H1 (cell line): ENCODE measurements around the gene MAP7D1. TPM values are rescaled to one million over a fixed set of nuclear protein-coding genes. Genes with fewer than 3 reads are reported as not detected.

ENCODE experiments used
- CTCF ChIA-PET: fragments of 300-600 bp; sonication (Branson Sonifier 250); formaldehyde crosslinking; loops from one replicate; lab custom pipeline; 2021; ENCODE audit not compliant: partially characterized antibody; lab: Charles Lee
- POLR2A ChIA-PET: fragments of 300-600 bp; sonication (Branson Sonifier 250); formaldehyde crosslinking; loops from one replicate; lab custom pipeline; 2021; ENCODE audit warnings: inconsistent platforms; ENCODE audit not compliant: partially characterized antibody; lab: Charles Lee
- DNase-seq, 2 experiments: peaks; one replicate each; pipeline versions ENCODE4 v3.0.0 to v3.0.0-alpha.2; 2010 to 2022; ENCODE audit warnings: low spot score in 2 of 2, low read depth in 1 of 2, mixed read lengths in 1 of 2
- FAIRE-seq: peaks from 2 replicates; lab custom pipeline; 2011; peaks lifted over from hg19 to GRCh38; lab: Jason Lieb, UNC
- H2AFZ ChIP-seq: 2 replicates; pipeline ENCODE4 v1.8.1; 2012; ENCODE audit warnings: low read length, inconsistent platforms
- H2AK5ac ChIP-seq: 2 replicates; pipeline ENCODE4 v1.6.1; 2013; ENCODE audit warnings: low read depth, low read length
- H2BK120ac ChIP-seq: replicated peaks from 2 replicates; pipeline ENCODE3; 2013; ENCODE audit warnings: low read depth, low read length, inconsistent platforms
- H2BK12ac ChIP-seq: 2 replicates; pipeline ENCODE4 v1.6.1; 2013; ENCODE audit warnings: low read depth, low read length
- H2BK15ac ChIP-seq: 2 replicates; pipeline ENCODE4 v1.6.1; 2013; ENCODE audit warnings: low read length
- H2BK20ac ChIP-seq: 2 replicates; pipeline ENCODE4 v1.6.1; 2013; ENCODE audit warnings: low read length
- H2BK5ac ChIP-seq: 2 replicates; pipeline ENCODE4 v1.6.1; 2013; ENCODE audit warnings: low read depth, low read length
- H3K14ac ChIP-seq: 2 replicates; pipeline ENCODE4 v1.6.1; 2013; ENCODE audit warnings: inconsistent platforms; ENCODE audit not compliant: insufficient read length
- H3K18ac ChIP-seq: 2 replicates; pipeline ENCODE4 v1.6.1; 2013; ENCODE audit warnings: low read length; ENCODE audit errors: extremely low read depth
- H3K23ac ChIP-seq: 2 replicates; pipeline ENCODE4 v1.6.1; 2013; ENCODE audit warnings: inconsistent platforms; ENCODE audit not compliant: insufficient read length
- H3K23me2 ChIP-seq: 2 replicates; pipeline ENCODE4 v1.6.1; 2013; ENCODE audit warnings: low read depth, low read length
- H3K27ac ChIP-seq: 2 replicates; pipeline ENCODE4 v1.6.1; 2011; ENCODE audit warnings: low read depth, low read length, inconsistent platforms
- H3K27me3 ChIP-seq, 4 experiments: replicated peaks in 1 of 4; 1 replicate in 1 of 4; 2 replicates in 3 of 4; pipeline versions ENCODE4 v1.6.1 to v1.8.1; 2011 to 2013; ENCODE audit warnings: low read length in 3 of 4, mild to moderate bottlenecking in 3 of 4, inconsistent platforms in 2 of 4, mixed read lengths in 2 of 4, moderate library complexity in 1 of 4; ENCODE audit not compliant: control insufficient read depth in 3 of 4, insufficient read depth in 3 of 4; ENCODE audit errors: extremely low read depth in 1 of 4
- H3K36me3 ChIP-seq, 4 experiments: 2 replicates each; pipeline versions ENCODE4 v1.6.1 to v1.8.1; 2011 to 2013; ENCODE audit warnings: mild to moderate bottlenecking in 4 of 4, low read length in 3 of 4, moderate library complexity in 2 of 4, control low read depth in 1 of 4, inconsistent platforms in 1 of 4; ENCODE audit not compliant: insufficient read depth in 4 of 4, control insufficient read depth in 2 of 4
- H3K4ac ChIP-seq: replicated peaks from 2 replicates; pipeline ENCODE3; 2013; ENCODE audit warnings: low read length, low read depth, mixed read lengths, inconsistent platforms; ENCODE audit not compliant: insufficient read length
- H3K4me1 ChIP-seq, 4 experiments: replicated peaks in 1 of 4; 1 replicate in 1 of 4; 2 replicates in 3 of 4; pipeline versions ENCODE4 v1.6.1 to v1.8.1; 2011 to 2013; ENCODE audit warnings: low read length in 3 of 4, inconsistent platforms in 2 of 4, mixed read lengths in 1 of 4; ENCODE audit not compliant: insufficient read depth in 4 of 4, control insufficient read depth in 3 of 4
- H3K4me2 ChIP-seq, 2 experiments: 2 replicates each; pipeline versions ENCODE4 v1.6.1 to v1.8.1; 2011 to 2013; ENCODE audit warnings: low read depth in 2 of 2, low read length in 2 of 2, control low read depth in 1 of 2, inconsistent platforms in 1 of 2, mild to moderate bottlenecking in 1 of 2; ENCODE audit not compliant: insufficient read depth in 1 of 2
- H3K4me3 ChIP-seq, 4 experiments: fragments of 200-600, 300-600 bp in 1 of 4; sonication (generic), shearing (Covaris generic), sonication (Bioruptor Twin) in 1 of 4; 2 replicates each; pipeline versions ENCODE4 v1.5.1 to v1.8.1; 2011 to 2016; ENCODE audit warnings: low read length in 4 of 4, low read depth in 3 of 4, control low read depth in 2 of 4, inconsistent platforms in 2 of 4, mild to moderate bottlenecking in 2 of 4, mixed read lengths in 1 of 4, moderate library complexity in 1 of 4; ENCODE audit not compliant: insufficient read depth in 2 of 4; ENCODE audit errors: extremely low read depth in 1 of 4
- H3K56ac ChIP-seq: replicated peaks from 2 replicates; pipeline ENCODE3; 2013; ENCODE audit warnings: low read depth, mild to moderate bottlenecking, mixed read lengths, low read length, inconsistent platforms; ENCODE audit not compliant: insufficient read length
- H3K79me1 ChIP-seq: 2 replicates; pipeline ENCODE4 v1.6.1; 2013; ENCODE audit warnings: low read depth, low read length, control low read depth
- H3K79me2 ChIP-seq, 2 experiments: 2 replicates each; pipeline versions ENCODE4 v1.6.1 to v1.8.1; 2012 to 2013; ENCODE audit warnings: low read length in 2 of 2, mild to moderate bottlenecking in 2 of 2, inconsistent platforms in 1 of 2; ENCODE audit not compliant: insufficient read depth in 2 of 2, control insufficient read depth in 1 of 2
- H3K9ac ChIP-seq, 4 experiments: replicated peaks in 1 of 4; 1 replicate in 1 of 4; 2 replicates in 3 of 4; pipeline versions ENCODE4 v1.6.1 to v1.8.1; 2011 to 2013; ENCODE audit warnings: low read depth in 3 of 4, low read length in 3 of 4, control low read depth in 2 of 4, mild to moderate bottlenecking in 2 of 4, moderate library complexity in 2 of 4, inconsistent platforms in 1 of 4; ENCODE audit errors: extremely low read depth in 1 of 4
- H3K9me3 ChIP-seq, 2 experiments: 2 replicates each; pipeline versions ENCODE4 v1.6.1 to v1.8.1; 2012 to 2013; ENCODE audit warnings: mild to moderate bottlenecking in 2 of 2, moderate library complexity in 2 of 2, control low read depth in 1 of 2, inconsistent platforms in 1 of 2, low read depth in 1 of 2, low read length in 1 of 2, mixed read lengths in 1 of 2; ENCODE audit not compliant: insufficient read depth in 2 of 2
- H4K20me1 ChIP-seq, 2 experiments: replicated peaks in 1 of 2; 2 replicates each; pipeline versions ENCODE3 to v1.8.1; 2011 to 2013; ENCODE audit warnings: inconsistent platforms in 2 of 2, low read length in 2 of 2, mild to moderate bottlenecking in 1 of 2; ENCODE audit not compliant: insufficient read depth in 2 of 2, control insufficient read depth in 1 of 2
- H4K5ac ChIP-seq: 2 replicates; pipeline ENCODE4 v1.6.1; 2013; ENCODE audit warnings: low read length, low read depth, mixed read lengths, inconsistent platforms; ENCODE audit not compliant: insufficient read length
- H4K8ac ChIP-seq: 2 replicates; pipeline ENCODE4 v1.8.0; 2013; ENCODE audit warnings: mild to moderate bottlenecking, moderate library complexity, low read length, inconsistent platforms; ENCODE audit not compliant: insufficient read depth; ENCODE audit errors: extremely low read depth
- H4K91ac ChIP-seq: replicated peaks from 2 replicates; pipeline ENCODE3; 2013; ENCODE audit warnings: low read length, mixed read lengths, inconsistent platforms; ENCODE audit not compliant: insufficient read length
- MAFK ChIP-seq: IDR thresholded peaks from 2 replicates; pipeline ENCODE4 v1.6.1; 2012; ENCODE audit warnings: low read depth, mild to moderate bottlenecking, improper control_type of control experiment, low read length
- polyA plus RNA-seq, 7 experiments: library from polyadenylated mRNA; depleted of rRNA in 3 of 7; stranded (reverse) in 5 of 7; unstranded in 2 of 7; fragments of >200 nt in 5 of 7; fragments of 200-250 nt in 2 of 7; gene quantifications; 1 replicate in 5 of 7; 2 replicates in 1 of 7; 4 replicates in 1 of 7; pipeline versions ENCODE4 v1.2.1 to v1.2.3, GENCODE V29; 2011 to 2013; ENCODE audit warnings: missing spikeins in 2 of 7, mixed read lengths in 2 of 7
- total RNA-seq: library from RNA; stranded (reverse); fragmentation: NEBNext Ultra II Directional; extraction: Animal tissue kit (Norgen Biotek cat#: 25700); gene quantifications from 2 replicates; pipeline ENCODE4 v1.2.1, GENCODE V29; 2021

Gene MAP7D1
- total and polyA plus RNA-seq, 2 of the 8 experiments (the other 6 are each of a cell fraction or from before 2014, with no cell fraction given) = 18.2 to 52.4 TPM

DNA sequence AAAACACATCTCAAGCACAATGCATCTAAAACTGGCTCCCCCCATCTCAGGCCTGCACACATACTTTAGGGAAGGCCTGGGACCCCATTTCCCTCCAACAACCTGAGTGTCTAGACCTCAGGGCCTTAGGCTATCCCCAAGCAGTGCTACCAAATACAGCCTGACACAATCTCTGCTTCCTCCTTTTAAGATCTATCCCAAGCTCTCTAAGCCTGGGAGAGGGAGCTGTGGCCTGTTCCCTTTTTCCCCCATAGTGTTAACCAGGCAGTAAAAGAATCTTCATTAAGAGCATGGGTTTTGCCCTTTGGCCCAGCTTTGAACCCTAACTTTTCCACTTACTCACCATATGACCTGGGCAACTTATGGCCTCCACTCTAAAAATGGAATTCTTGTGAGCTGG lies 20.2 kb upstream of the MAP7D1 start:
- no peaks in the 10 kb centered on the region for H3K79me2 ChIP-seq
- H3K27me3 ChIP-seq = no peaks in the 10 kb centered on the region
- H4K20me1 ChIP-seq = peaks cover 0 to 2% of the 10 kb centered on the region in 2 experiments
- no peak overlapping the region for H3K4me3 ChIP-seq
- peaks cover 0 to 2% (median 0%) of the 10 kb centered on the region in 4 experiments; a peak in 2 of 7 replicates for H3K4me1 ChIP-seq
- no peak overlapping the region for H4K5ac ChIP-seq
- no peak for TF ChIP-seq MAFK
- ChIA-PET POLR2A (interaction anchor here (1.3 to 9.3 kb wide), 3 partner anchors 8 to 36 kb away, joined by 6 to 61 read pairs (median 7); partner anchors contain the start of gene TRAPPC3), CTCF (interaction anchor here (0.9 to 20.9 kb wide), 13 partner anchors 10 to 245 kb away, joined by 3 to 738 read pairs (median 8); partner anchors contain the start of genes ADPRS, THRAP3 and TRAPPC3)
- no peak overlapping the region for H3K9ac ChIP-seq
- H2AFZ ChIP-seq = no peak overlapping the region
- H2BK5ac ChIP-seq = no peak overlapping the region
- FAIRE-seq = no peak
- DNase-seq = no peak
- H3K27ac ChIP-seq = no peak overlapping the region
- peaks cover 0 to 3% (median 0%) of the 10 kb centered on the region in 4 experiments; a peak in 4 of 8 replicates for H3K36me3 ChIP-seq
- H3K9me3 ChIP-seq = no peaks in the 10 kb centered on the region
- H2BK15ac ChIP-seq = no peak overlapping the region
- H4K8ac ChIP-seq = no peak overlapping the region
- no peak overlapping the region for H4K91ac ChIP-seq
- no peak overlapping the region for H3K4ac ChIP-seq
- H2BK12ac ChIP-seq = no peak overlapping the region
- no peaks in the 10 kb centered on the region for H3K23me2 ChIP-seq
- H2BK120ac ChIP-seq = no peak overlapping the region
- no peak overlapping the region for H3K56ac ChIP-seq
- H2BK20ac ChIP-seq = no peak overlapping the region
- no peak overlapping the region for H2AK5ac ChIP-seq
- H3K23ac ChIP-seq = no peak overlapping the region
- H3K79me1 ChIP-seq = no peaks in the 10 kb centered on the region
- no peak overlapping the region for H3K4me2 ChIP-seq
- H3K14ac ChIP-seq = no peak overlapping the region
- H3K18ac ChIP-seq = no peak overlapping the region
